ENCODE data around the gene UGT1A5. TPM values are rescaled to one million over a fixed set of nuclear protein-coding genes. Genes with fewer than 3 reads are reported as not detected.
A peak's percentile ranks its signal among the peaks of the same experiment; 100 is the strongest.
"Not testable (repeated sequence)": the region's sequence is repeated elsewhere in the genome, so short reads cannot be mapped to it uniquely, and the experiment has no call there.

The UGT1A5 gene
- total RNA-seq, 1 experiment from 2014 or later, result 7.1 TPM

- TF ChIP-seq, protein P1, sequence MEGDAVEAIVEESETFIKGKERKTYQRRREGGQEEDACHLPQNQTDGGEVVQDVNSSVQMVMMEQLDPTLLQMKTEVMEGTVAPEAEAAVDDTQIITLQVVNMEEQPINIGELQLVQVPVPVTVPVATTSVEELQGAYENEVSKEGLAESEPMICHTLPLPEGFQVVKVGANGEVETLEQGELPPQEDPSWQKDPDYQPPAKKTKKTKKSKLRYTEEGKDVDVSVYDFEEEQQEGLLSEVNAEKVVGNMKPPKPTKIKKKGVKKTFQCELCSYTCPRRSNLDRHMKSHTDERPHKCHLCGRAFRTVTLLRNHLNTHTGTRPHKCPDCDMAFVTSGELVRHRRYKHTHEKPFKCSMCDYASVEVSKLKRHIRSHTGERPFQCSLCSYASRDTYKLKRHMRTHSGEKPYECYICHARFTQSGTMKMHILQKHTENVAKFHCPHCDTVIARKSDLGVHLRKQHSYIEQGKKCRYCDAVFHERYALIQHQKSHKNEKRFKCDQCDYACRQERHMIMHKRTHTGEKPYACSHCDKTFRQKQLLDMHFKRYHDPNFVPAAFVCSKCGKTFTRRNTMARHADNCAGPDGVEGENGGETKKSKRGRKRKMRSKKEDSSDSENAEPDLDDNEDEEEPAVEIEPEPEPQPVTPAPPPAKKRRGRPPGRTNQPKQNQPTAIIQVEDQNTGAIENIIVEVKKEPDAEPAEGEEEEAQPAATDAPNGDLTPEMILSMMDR (IDR thresholded peaks at IDR 0.05; ENCODE audit: unreplicated experiment), result no peak
- H3K4me3 Mint-ChIP-seq (ENCODE audit: low read depth, unreplicated experiment), result no peak overlapping the region
Measured at GRCh38 chr2:233747283-233747544, 34.5 kb downstream of the UGT1A5 start.

GRCh38 chr2:233750689-233751088 is 38.0 kb downstream of the UGT1A5 start:
- peaks cover 23% of the 10 kb centered on the region for H3K4me1 Mint-ChIP-seq (ENCODE audit: low read depth, unreplicated experiment)
- BruUV-seq (replicated peaks); H3K27ac Mint-ChIP-seq (ENCODE audit: unreplicated experiment); H3K4me3 Mint-ChIP-seq (ENCODE audit: low read depth, unreplicated experiment); intact Hi-C loops (cut with micrococcal nuclease; ENCODE audit: unreplicated experiment); CTCF ChIA-PET; DNase-seq; H3K27me3 Mint-ChIP-seq (ENCODE audit: unreplicated experiment): not testable (repeated sequence)
- H3K36me3 Mint-ChIP-seq (ENCODE audit: insufficient read depth, unreplicated experiment), result peaks cover 25% of the 10 kb centered on the region
- peaks cover 19% of the 10 kb centered on the region for H3K9me3 Mint-ChIP-seq (ENCODE audit: low read depth, unreplicated experiment)

More at GRCh38 chr2:233747283-233747544, 34.5 kb downstream of the UGT1A5 start:
- BruUV-seq (replicated peaks), result no TSS peak
- DNase-seq, result no peak
- CTCF ChIA-PET, result no interaction called here
- Mint-ChIP-seq H3K27ac (ENCODE audit: unreplicated experiment) (peak overlapping the region; percentile 13), H3K9me3 (ENCODE audit: low read depth, unreplicated experiment) (peaks cover 19% of the 10 kb centered on the region), H3K36me3 (ENCODE audit: insufficient read depth, unreplicated experiment) (peaks cover 25% of the 10 kb centered on the region), H3K4me1 (ENCODE audit: low read depth, unreplicated experiment) (peaks cover 32% of the 10 kb centered on the region), H3K27me3 (ENCODE audit: unreplicated experiment) (no peaks in the 10 kb centered on the region)
- intact Hi-C loops (cut with micrococcal nuclease; ENCODE audit: unreplicated experiment), result no loop called here

DNA sequence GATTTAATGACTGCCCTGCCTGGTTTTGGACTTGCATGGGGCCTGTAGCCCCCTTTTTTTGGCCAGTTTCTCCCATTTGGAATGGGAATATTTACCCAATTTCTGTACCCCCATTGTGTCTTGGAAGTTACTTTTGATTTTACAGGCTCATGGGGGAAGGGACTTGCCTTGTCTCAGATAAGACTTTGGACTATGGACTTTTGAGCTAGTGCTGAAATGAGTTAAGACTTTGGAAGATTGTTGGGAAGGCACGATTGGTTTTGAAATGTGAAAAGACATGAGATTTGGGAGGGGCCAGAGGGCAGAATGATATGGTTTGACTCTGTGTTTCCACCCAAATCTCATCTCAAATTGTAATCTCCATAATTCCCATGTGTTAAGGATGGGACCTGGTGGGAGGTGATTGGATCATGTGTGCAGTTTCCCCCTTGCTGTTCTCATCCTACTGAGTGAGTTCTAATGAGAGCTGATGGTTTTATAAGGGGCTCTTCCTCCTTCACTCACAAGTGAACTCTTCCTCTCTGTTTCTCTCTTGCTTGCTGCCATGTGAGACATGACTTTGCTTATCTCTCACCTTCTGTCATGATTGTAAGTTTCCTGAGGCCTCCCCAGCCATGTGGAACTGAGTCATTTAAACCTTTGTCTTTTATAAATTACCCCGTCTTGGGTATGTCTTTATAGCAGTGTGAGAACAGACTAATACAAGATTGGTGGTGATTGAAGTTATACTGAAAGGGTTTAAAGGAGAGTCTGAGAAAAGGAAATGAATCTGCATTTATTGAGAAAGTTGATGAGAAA is 38.7 kb downstream of the UGT1A5 start:
- H3K27me3 Mint-ChIP-seq (ENCODE audit: unreplicated experiment); BruUV-seq (replicated peaks); H3K27ac Mint-ChIP-seq (ENCODE audit: unreplicated experiment); intact Hi-C loops (cut with micrococcal nuclease; ENCODE audit: unreplicated experiment); CTCF ChIA-PET; H3K4me3 Mint-ChIP-seq (ENCODE audit: low read depth, unreplicated experiment); DNase-seq: not testable (repeated sequence)
- H3K9me3 Mint-ChIP-seq (ENCODE audit: low read depth, unreplicated experiment), result peaks cover 19% of the 10 kb centered on the region
- H3K36me3 Mint-ChIP-seq (ENCODE audit: insufficient read depth, unreplicated experiment), result peaks cover 24% of the 10 kb centered on the region
- H3K4me1 Mint-ChIP-seq (ENCODE audit: low read depth, unreplicated experiment), result peaks cover 19% of the 10 kb centered on the region

GRCh38 chr2:233754872-233755611 is 42.3 kb downstream of the UGT1A5 start:
- CTCF ChIA-PET, result no interaction called here
- no peak for DNase-seq
- no peak overlapping the region for H3K27ac Mint-ChIP-seq (ENCODE audit: unreplicated experiment)
- no peaks in the 10 kb centered on the region for H3K27me3 Mint-ChIP-seq (ENCODE audit: unreplicated experiment)
- peaks cover 4% of the 10 kb centered on the region for H3K9me3 Mint-ChIP-seq (ENCODE audit: low read depth, unreplicated experiment)
- BruUV-seq (replicated peaks), result no TSS peak
- TF ChIP-seq, protein P1 (IDR thresholded peaks at IDR 0.05; ENCODE audit: unreplicated experiment), result no peak
- no peak overlapping the region for H3K4me3 Mint-ChIP-seq (ENCODE audit: low read depth, unreplicated experiment)
- peaks cover 22% of the 10 kb centered on the region for H3K36me3 Mint-ChIP-seq (ENCODE audit: insufficient read depth, unreplicated experiment)
- intact Hi-C loops (cut with micrococcal nuclease; ENCODE audit: unreplicated experiment), result no loop called here
- H3K4me1 Mint-ChIP-seq (ENCODE audit: low read depth, unreplicated experiment), result peaks cover 44% of the 10 kb centered on the region

GRCh38 chr2:233756429-233757081 is 43.8 kb downstream of the UGT1A5 start:
- CTCF ChIA-PET, result no interaction called here
- H3K27me3 Mint-ChIP-seq (ENCODE audit: unreplicated experiment), result no peaks in the 10 kb centered on the region
- H3K27ac Mint-ChIP-seq (ENCODE audit: unreplicated experiment), result peak overlapping the region; percentile 8
- H3K4me1 Mint-ChIP-seq (ENCODE audit: low read depth, unreplicated experiment), result peaks cover 52% of the 10 kb centered on the region
- H3K9me3 Mint-ChIP-seq (ENCODE audit: low read depth, unreplicated experiment), result peaks cover 2% of the 10 kb centered on the region
- TF ChIP-seq, protein P1 (IDR thresholded peaks at IDR 0.05; ENCODE audit: unreplicated experiment), result no peak
- no TSS peak for BruUV-seq (replicated peaks)
- intact Hi-C loops (cut with micrococcal nuclease; ENCODE audit: unreplicated experiment), result no loop called here
- H3K36me3 Mint-ChIP-seq (ENCODE audit: insufficient read depth, unreplicated experiment), result peaks cover 30% of the 10 kb centered on the region
- peak overlapping the region; percentile 1 for H3K4me3 Mint-ChIP-seq (ENCODE audit: low read depth, unreplicated experiment)
- DNase-seq, result peak; percentile 32
